ENCODE measurements around the gene CPNE1. TPM values are rescaled to one million over a fixed set of nuclear protein-coding genes. Genes with fewer than 3 reads are reported as not detected.

CPNE1 gene
- total RNA-seq, 4 donors from 2014 or later, result 51.8 to 172 (median 122) TPM

- WGBS, 2 donors, result 91 to 93% methylated on average over 12 of the region's 12 CpGs
- intact Hi-C loops (cut with DNase I; ENCODE audit: low total_unique reads), result no loop called here
- no peak for TF ChIP-seq POLR2A (IDR thresholded peaks at IDR 0.05)
- no peak for TF ChIP-seq CTCF (IDR thresholded peaks at IDR 0.05)
- no peak overlapping the region for H3K4me3 ChIP-seq (ENCODE audit: low read depth, poor library complexity, severe bottlenecking)
- DNase-seq (ENCODE audit: low spot score in 2 of 2), result peak in 1 of 2 donors; percentile 57
These were observed 35.1 kb downstream of the CPNE1 start for GRCh38 chr20:35629427-35630145.

- H3K4me3 ChIP-seq (ENCODE audit: low read depth, poor library complexity, severe bottlenecking), result no peak overlapping the region
- intact Hi-C loops (cut with DNase I; ENCODE audit: low total_unique reads), result no loop called here
- peak in 1 of 2 donors; percentile 68 for DNase-seq (ENCODE audit: low spot score in 2 of 2)
- TF ChIP-seq POLR2A (IDR thresholded peaks at IDR 0.05) (no peak), CTCF (IDR thresholded peaks at IDR 0.05) (no peak)
- WGBS, 2 donors, result 92 to 96% methylated on average over 8 of the region's 8 CpGs
These were observed 37.6 kb downstream of the CPNE1 start for GRCh38 chr20:35627121-35627520.

- WGBS, 2 donors, result 80 to 95% methylated on average over 10 to 13 of the region's 13 CpGs
- DNase-seq (ENCODE audit: low spot score in 2 of 2), result peak in 1 of 2 donors; percentile 67
- H3K4me3 ChIP-seq (ENCODE audit: low read depth, poor library complexity, severe bottlenecking), result no peak overlapping the region
- TF ChIP-seq POLR2A (IDR thresholded peaks at IDR 0.05) (no peak), CTCF (IDR thresholded peaks at IDR 0.05) (no peak)
- intact Hi-C loops (cut with DNase I; ENCODE audit: low total_unique reads), result no loop called here
These were observed 38.2 kb downstream of the CPNE1 start for GRCh38 chr20:35626386-35627001.

- H3K4me3 ChIP-seq (ENCODE audit: low read depth, poor library complexity, severe bottlenecking), result no peak overlapping the region
- peak in 1 of 2 donors; percentile 72 for DNase-seq (ENCODE audit: low spot score in 2 of 2)
- 89 to 95% methylated on average over 6 of the region's 6 CpGs for WGBS, 2 donors
- intact Hi-C loops (cut with DNase I; ENCODE audit: low total_unique reads), result no loop called here
- TF ChIP-seq CTCF (IDR thresholded peaks at IDR 0.05) (no peak), POLR2A (IDR thresholded peaks at IDR 0.05) (no peak)
These were observed 38.9 kb downstream of the CPNE1 start for GRCh38 chr20:35625584-35626385.

- WGBS, 2 donors, result 93 to 95% methylated on average over 2 of the region's 2 CpGs
- no peak overlapping the region for H3K4me3 ChIP-seq (ENCODE audit: low read depth, poor library complexity, severe bottlenecking)
- TF ChIP-seq POLR2A (IDR thresholded peaks at IDR 0.05), result no peak
- no peak for TF ChIP-seq CTCF (IDR thresholded peaks at IDR 0.05)
- DNase-seq (ENCODE audit: low spot score in 2 of 2), result no peak
- intact Hi-C loops (cut with DNase I; ENCODE audit: low total_unique reads), result no loop called here
These were observed 43.1 kb downstream of the CPNE1 start for GRCh38 chr20:35621560-35621946.

Data from lower leg skin (tissue), 4 donors.